GM12874 (cell line): ENCODE measurements around the gene SAP30L.

Experiments
- CTCF ChIP-seq: IDR thresholded peaks from 2 replicates; pipeline ENCODE4 v1.5.1; 2011; ENCODE audit warnings: low read depth, mild to moderate bottlenecking, control low read depth, low read length, moderate library complexity; ENCODE audit not compliant: insufficient read depth

The SAP30L gene

GRCh38 chr5:154410008-154410407 lies 35.8 kb upstream of the SAP30L start:
- no peak for TF ChIP-seq CTCF

- no peak for TF ChIP-seq CTCF
Observed at GRCh38 chr5:154410786-154411185, 35.0 kb upstream of the SAP30L start.

- no peak for TF ChIP-seq CTCF
Observed at GRCh38 chr5:154411338-154411737, 34.5 kb upstream of the SAP30L start.

- no peak for TF ChIP-seq CTCF
Observed at GRCh38 chr5:154412316-154412715, 33.5 kb upstream of the SAP30L start.

GRCh38 chr5:154412925-154413324 lies 32.9 kb upstream of the SAP30L start:
- TF ChIP-seq CTCF = no peak

GRCh38 chr5:154415114-154415513 lies 30.7 kb upstream of the SAP30L start:
- TF ChIP-seq CTCF = no peak

GRCh38 chr5:154418344-154418820 lies 27.4 kb upstream of the SAP30L start:
- no peak for TF ChIP-seq CTCF

- no peak for TF ChIP-seq CTCF
Observed at GRCh38 chr5:154419236-154419635, 26.6 kb upstream of the SAP30L start.
